Neural cell (in vitro differentiated cells): ENCODE measurements around the gene S100A1. TPM values are rescaled to one million over a fixed set of nuclear protein-coding genes. Genes with fewer than 3 reads are reported as not detected.

Experiments used
- H2AFZ ChIP-seq: fragments of 200-600, 300-800 bp; sonication (generic), shearing (Covaris generic); 2 replicates; pipeline ENCODE4 v1.6.0; 2014; ENCODE audit warnings: low read depth, mild to moderate bottlenecking, antibody characterized with exemption, low read length, moderate library complexity
- H3F3A ChIP-seq: fragments of 200-600 bp; shearing (Covaris generic); 2 replicates; pipeline ENCODE4 v1.6.1; 2016; ENCODE audit warnings: mild to moderate bottlenecking, moderate library complexity, mixed read lengths, antibody characterized with exemption, low read length; ENCODE audit not compliant: insufficient read depth, poor library complexity, severe bottlenecking
- H3K27ac ChIP-seq: fragments of 200-600, 300-800 bp; sonication (generic), shearing (Covaris generic); 2 replicates; pipeline ENCODE4 v1.5.1; 2014; ENCODE audit warnings: mild to moderate bottlenecking, low read length, moderate library complexity
- H3K27me3 ChIP-seq: fragments of 300-800, 200-600 bp; sonication (generic), shearing (Covaris generic); 2 replicates; pipeline ENCODE4 v1.6.0; 2014; ENCODE audit warnings: mild to moderate bottlenecking, low read depth, low read length, moderate library complexity; ENCODE audit not compliant: insufficient read depth
- H3K36me3 ChIP-seq: fragments of 300-800, 200-600 bp; sonication (generic), shearing (Covaris generic); 2 replicates; pipeline ENCODE4 v1.5.1; 2014; ENCODE audit warnings: mild to moderate bottlenecking, antibody characterized with exemption, low read length, moderate library complexity; ENCODE audit not compliant: insufficient read depth
- H3K4me2 ChIP-seq: fragments of 300-800, 200-600 bp; sonication (generic), shearing (Covaris generic); 2 replicates; pipeline ENCODE4 v1.6.0; 2014; ENCODE audit warnings: mild to moderate bottlenecking, low read length
- H3K4me3 ChIP-seq: fragments of 300-800, 200-600 bp; sonication (generic), shearing (Covaris generic); 2 replicates; pipeline ENCODE4 v1.5.1; 2014; ENCODE audit warnings: mild to moderate bottlenecking, low read length, moderate library complexity
- H3K79me2 ChIP-seq: fragments of 200-600 bp; shearing (Covaris generic); replicated peaks from 2 replicates; pipeline ENCODE4 v1.6.0; 2014; ENCODE audit warnings: mild to moderate bottlenecking, low read length, moderate library complexity; ENCODE audit not compliant: insufficient read depth
- H3K9ac ChIP-seq: fragments of 300-800, 200-600 bp; sonication (generic), shearing (Covaris generic); 2 replicates; pipeline ENCODE4 v1.6.1; 2016; ENCODE audit warnings: mild to moderate bottlenecking, low read length, mixed read lengths
- H3K9me2 ChIP-seq: fragments of 200-600 bp; shearing (Covaris generic); 2 replicates; pipeline ENCODE4 v1.6.1; 2016; ENCODE audit warnings: mild to moderate bottlenecking, low read length, mixed read lengths; ENCODE audit not compliant: insufficient read depth
- H3K9me3 ChIP-seq: fragments of 200-600, 300-800 bp; sonication (generic), shearing (Covaris generic); 2 replicates; pipeline ENCODE4 v1.6.1; 2016; ENCODE audit warnings: mild to moderate bottlenecking, mixed run types, low read length, moderate library complexity, mixed read lengths
- H4K20me1 ChIP-seq: fragments of 200-600 bp; shearing (Covaris generic); 2 replicates; pipeline ENCODE4 v1.6.1; 2016; ENCODE audit warnings: mild to moderate bottlenecking, mixed run types; ENCODE audit not compliant: insufficient read depth
- CTCF ChIP-seq: fragments of 450-650 bp; IDR thresholded peaks from 2 replicates; pipeline ENCODE4 v1.5.1; 2014; ENCODE audit warnings: antibody characterized with exemption, mild to moderate bottlenecking, moderate library complexity; ENCODE audit not compliant: poor library complexity, severe bottlenecking
- EP300 ChIP-seq: fragments of 450-650 bp; conservative IDR thresholded peaks from 2 replicates; pipeline ENCODE4 v1.6.1; 2014; ENCODE audit warnings: antibody characterized with exemption, mild to moderate bottlenecking, moderate library complexity; ENCODE audit not compliant: poor library complexity, severe bottlenecking
- EZH2 ChIP-seq: fragments of 200-600, 300-800 bp; shearing (Covaris generic), sonication (generic); IDR thresholded peaks from 2 replicates; pipeline ENCODE4 v1.6.1; 2014; ENCODE audit warnings: antibody characterized with exemption, low read length, borderline replicate concordance, mild to moderate bottlenecking; ENCODE audit not compliant: insufficient read depth, poor library complexity, severe bottlenecking
- MXI1 ChIP-seq: fragments of 450-650 bp; conservative IDR thresholded peaks from 2 replicates; pipeline ENCODE4 v1.6.1; 2014; ENCODE audit warnings: antibody characterized with exemption, mild to moderate bottlenecking; ENCODE audit not compliant: poor library complexity, severe bottlenecking
- POLR2AphosphoS5 ChIP-seq: IDR thresholded peaks from 2 replicates; pipeline ENCODE4 v1.6.1; 2012
- RAD21 ChIP-seq: fragments of 450-650 bp; conservative IDR thresholded peaks from 2 replicates; pipeline ENCODE4 v1.6.1; 2014; ENCODE audit warnings: antibody characterized with exemption, mild to moderate bottlenecking, moderate library complexity
- REST ChIP-seq: IDR thresholded peaks from 2 replicates; pipeline ENCODE4 v1.6.1; 2012; ENCODE audit warnings: borderline replicate concordance
- SMC3 ChIP-seq: fragments of 450-650 bp; conservative IDR thresholded peaks from 2 replicates; pipeline ENCODE4 v1.6.1; 2014; ENCODE audit warnings: antibody characterized with exemption, mild to moderate bottlenecking, moderate library complexity; ENCODE audit not compliant: poor library complexity
- TAF1 ChIP-seq: IDR thresholded peaks from 2 replicates; pipeline ENCODE4 v1.6.1; 2012; ENCODE audit warnings: low read depth
- polyA plus RNA-seq: library from polyadenylated mRNA; depleted of rRNA; stranded (reverse); fragments of >200 nt; gene quantifications from 2 replicates; pipeline ENCODE4 v1.2.3, GENCODE V29; 2014

Gene S100A1
- polyA plus RNA-seq, 1 donor from 2014 or later: not detected

- Histone ChIP-seq H2AFZ (no peak overlapping the region), H3K36me3 (peaks cover 3% of the 10 kb centered on the region), H3K79me2 (peaks cover 6% of the 10 kb centered on the region), H3K9me3 (no peaks in the 10 kb centered on the region), H4K20me1 (no peaks in the 10 kb centered on the region), H3K4me2 (no peak overlapping the region), H3K9me2 (no peaks in the 10 kb centered on the region), H3F3A (no peaks in the 10 kb centered on the region), H3K27me3 (no peaks in the 10 kb centered on the region), H3K9ac (no peak overlapping the region), H3K27ac (no peak overlapping the region), H3K4me3 (no peak overlapping the region)
- TF ChIP-seq CTCF: no peak
- no peak for TF ChIP-seq EP300
- TF ChIP-seq REST: no peak
Measured at GRCh38 chr1:153643816-153644215, 15.6 kb downstream of the S100A1 start.

GRCh38 chr1:153646672-153647345 is 18.6 kb downstream of the S100A1 start:
- H3K79me2 ChIP-seq: no peaks in the 10 kb centered on the region
- TF ChIP-seq RAD21 (no peak), POLR2AphosphoS5 (no peak), EZH2 (no peak)
- no peaks in the 10 kb centered on the region for H3K9me2 ChIP-seq
- no peaks in the 10 kb centered on the region for H3K9me3 ChIP-seq
- no peaks in the 10 kb centered on the region for H3K36me3 ChIP-seq
- H3K27ac ChIP-seq: no peak overlapping the region
- H3K9ac ChIP-seq: no peak overlapping the region
- no peak overlapping the region for H3K4me2 ChIP-seq
- H3K27me3 ChIP-seq: no peaks in the 10 kb centered on the region
- no peaks in the 10 kb centered on the region for H4K20me1 ChIP-seq
- H2AFZ ChIP-seq: no peak overlapping the region
- no peaks in the 10 kb centered on the region for H3F3A ChIP-seq
- no peak overlapping the region for H3K4me3 ChIP-seq

GRCh38 chr1:153647346-153647714 is 19.1 kb downstream of the S100A1 start:
- Histone ChIP-seq H3K9ac (no peak overlapping the region), H3K27me3 (no peaks in the 10 kb centered on the region), H3K9me3 (no peaks in the 10 kb centered on the region), H2AFZ (no peak overlapping the region), H3K9me2 (no peaks in the 10 kb centered on the region), H4K20me1 (no peaks in the 10 kb centered on the region), H3K27ac (no peak overlapping the region), H3K4me2 (no peak overlapping the region), H3F3A (no peaks in the 10 kb centered on the region), H3K79me2 (no peaks in the 10 kb centered on the region), H3K36me3 (no peaks in the 10 kb centered on the region), H3K4me3 (no peak overlapping the region)
- no peak for TF ChIP-seq POLR2AphosphoS5
- no peak for TF ChIP-seq REST
- no peak for TF ChIP-seq EZH2
- no peak for TF ChIP-seq MXI1
- TF ChIP-seq TAF1: no peak
- no peak for TF ChIP-seq RAD21
- TF ChIP-seq SMC3: no peak
